ENCODE measurements around the gene KMT2C.
"Not testable (repeated sequence)": the region's sequence is repeated elsewhere in the genome, so short reads cannot be mapped to it uniquely, and the experiment has no call there.

- TF ChIP-seq HNF4G (IDR thresholded peaks at IDR 0.05); CTCF (IDR thresholded peaks at IDR 0.05; ENCODE audit: low read depth, low read length, missing input control); YY1 (IDR thresholded peaks at IDR 0.05); ATF3 (IDR thresholded peaks at IDR 0.05); RAD21 (IDR thresholded peaks at IDR 0.05); REST (IDR thresholded peaks at IDR 0.05); MAX (IDR thresholded peaks at IDR 0.05); SP1 (IDR thresholded peaks at IDR 0.05); TAF1 (conservative IDR thresholded peaks at IDR 0.05); RXRA (IDR thresholded peaks at IDR 0.05); GABPA (IDR thresholded peaks at IDR 0.05 in 1 of 2, conservative IDR thresholded peaks at IDR 0.05 in 1 of 2); ZBTB33 (IDR thresholded peaks at IDR 0.05); JUND (IDR thresholded peaks at IDR 0.05): not testable (repeated sequence)
Measured at GRCh38 chr7:152234421-152234820, 201.4 kb downstream of the KMT2C start.

Data from liver (tissue), 3 donors.